Loucy (cell line): ENCODE data around the gene CCDC60.

Experiments used
- H2AFZ ChIP-seq: fragments of 200-600 bp; sonication (generic); 2 replicates; pipeline ENCODE4 v1.6.0; 2016; ENCODE audit warnings: antibody characterized with exemption, mild to moderate bottlenecking, low read length, moderate library complexity
- H3F3A ChIP-seq: fragments of 200-600 bp; 2 replicates; pipeline ENCODE4 v1.6.0; 2016; ENCODE audit warnings: antibody characterized with exemption, low read depth, mild to moderate bottlenecking
- H3K27me3 ChIP-seq: fragments of 200-600 bp; sonication (generic); 2 replicates; pipeline ENCODE4 v1.6.1; 2014; ENCODE audit warnings: low read length, mild to moderate bottlenecking; ENCODE audit not compliant: insufficient read depth, poor library complexity, severe bottlenecking
- H3K36me3 ChIP-seq: fragments of 200-600 bp; sonication (generic); 2 replicates; pipeline ENCODE4 v1.6.1; 2016; ENCODE audit warnings: low read length; ENCODE audit not compliant: insufficient read depth
- H3K4me1 ChIP-seq: fragments of 200-600 bp; sonication (generic); 2 replicates; pipeline ENCODE4 v1.5.1; 2014; ENCODE audit warnings: low read length, mild to moderate bottlenecking; ENCODE audit not compliant: insufficient read depth, poor library complexity, severe bottlenecking
- H3K4me2 ChIP-seq: fragments of 200-600 bp; sonication (generic); 2 replicates; pipeline ENCODE4 v1.6.0; 2014; ENCODE audit warnings: antibody characterized with exemption, low read length, low read depth, mild to moderate bottlenecking; ENCODE audit not compliant: poor library complexity, severe bottlenecking
- H3K4me3 ChIP-seq: fragments of 200-600 bp; sonication (generic); 2 replicates; pipeline ENCODE4 v1.5.1; 2014; ENCODE audit warnings: low read length, mild to moderate bottlenecking, mixed read lengths; ENCODE audit not compliant: poor library complexity, severe bottlenecking
- H3K79me2 ChIP-seq: fragments of 200-600 bp; sonication (generic); 2 replicates; pipeline ENCODE4 v1.6.1; 2014; ENCODE audit warnings: low read length; ENCODE audit not compliant: insufficient read depth
- H3K9ac ChIP-seq: fragments of 200-600 bp; sonication (generic); 2 replicates; pipeline ENCODE4 v1.6.0; 2014; ENCODE audit warnings: mild to moderate bottlenecking, low read depth, low read length, moderate library complexity; ENCODE audit not compliant: poor library complexity, severe bottlenecking
- H3K9me2 ChIP-seq: fragments of 200-600 bp; sonication (generic); replicated peaks from 2 replicates; pipeline ENCODE4 v1.6.1; 2016; ENCODE audit warnings: low read depth, low read length, mixed read lengths
- H3K9me3 ChIP-seq: fragments of 200-600 bp; sonication (generic); 2 replicates; pipeline ENCODE4 v1.6.1; 2014; ENCODE audit warnings: mild to moderate bottlenecking, antibody characterized with exemption, low read length, low read depth; ENCODE audit not compliant: insufficient read depth
- H4K20me1 ChIP-seq: fragments of 200-600 bp; sonication (generic); 2 replicates; pipeline ENCODE4 v1.6.0; 2014; ENCODE audit warnings: antibody characterized with exemption, low read length, mild to moderate bottlenecking; ENCODE audit not compliant: insufficient read depth, poor library complexity, severe bottlenecking
- EZH2phosphoT487 ChIP-seq: fragments of 200-600 bp; IDR thresholded peaks from 2 replicates; pipeline ENCODE4 v1.6.1; 2018; ENCODE audit warnings: antibody characterized with exemption, mild to moderate bottlenecking, moderate library complexity, borderline replicate concordance
- TF ChIP-seq, protein P1 (sequence below): fragments of 200-600 bp; sonication (generic); conservative IDR thresholded peaks from 2 replicates; pipeline ENCODE4 v1.5.1; 2014; ENCODE audit warnings: mild to moderate bottlenecking, antibody characterized with exemption, low read length

Gene CCDC60

DNA sequence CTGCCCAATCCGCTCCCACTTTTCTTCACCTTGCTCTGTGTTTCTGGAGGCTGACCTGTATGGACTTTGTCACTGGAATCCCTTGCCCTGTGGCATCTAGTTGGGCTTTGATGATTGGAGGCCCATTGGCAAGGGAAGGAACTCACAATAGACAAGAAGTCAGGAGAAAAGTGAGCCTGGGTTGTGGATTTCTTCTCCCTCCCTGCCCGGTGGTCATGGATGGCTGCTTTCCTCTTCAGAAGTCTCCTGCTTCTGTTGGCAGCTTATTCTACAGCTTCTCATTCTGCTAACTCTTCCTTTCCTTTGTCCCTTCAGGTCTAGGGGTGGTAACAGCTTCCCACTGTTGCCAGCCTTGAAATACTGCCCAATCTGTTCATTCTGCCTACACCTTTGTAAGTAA is 13.9 kb upstream of the CCDC60 start:
- Histone ChIP-seq H3K79me2 (no peaks in the 10 kb centered on the region), H3F3A (no peaks in the 10 kb centered on the region), H3K9me3 (no peaks in the 10 kb centered on the region), H4K20me1 (no peaks in the 10 kb centered on the region), H3K27me3 (no peaks in the 10 kb centered on the region), H3K4me3 (no peak overlapping the region), H3K4me2 (no peak overlapping the region), H3K4me1 (no peaks in the 10 kb centered on the region), H2AFZ (no peak overlapping the region), H3K36me3 (no peaks in the 10 kb centered on the region), H3K9ac (no peak overlapping the region), H3K9me2 (no peaks in the 10 kb centered on the region)
- TF ChIP-seq, protein P1, sequence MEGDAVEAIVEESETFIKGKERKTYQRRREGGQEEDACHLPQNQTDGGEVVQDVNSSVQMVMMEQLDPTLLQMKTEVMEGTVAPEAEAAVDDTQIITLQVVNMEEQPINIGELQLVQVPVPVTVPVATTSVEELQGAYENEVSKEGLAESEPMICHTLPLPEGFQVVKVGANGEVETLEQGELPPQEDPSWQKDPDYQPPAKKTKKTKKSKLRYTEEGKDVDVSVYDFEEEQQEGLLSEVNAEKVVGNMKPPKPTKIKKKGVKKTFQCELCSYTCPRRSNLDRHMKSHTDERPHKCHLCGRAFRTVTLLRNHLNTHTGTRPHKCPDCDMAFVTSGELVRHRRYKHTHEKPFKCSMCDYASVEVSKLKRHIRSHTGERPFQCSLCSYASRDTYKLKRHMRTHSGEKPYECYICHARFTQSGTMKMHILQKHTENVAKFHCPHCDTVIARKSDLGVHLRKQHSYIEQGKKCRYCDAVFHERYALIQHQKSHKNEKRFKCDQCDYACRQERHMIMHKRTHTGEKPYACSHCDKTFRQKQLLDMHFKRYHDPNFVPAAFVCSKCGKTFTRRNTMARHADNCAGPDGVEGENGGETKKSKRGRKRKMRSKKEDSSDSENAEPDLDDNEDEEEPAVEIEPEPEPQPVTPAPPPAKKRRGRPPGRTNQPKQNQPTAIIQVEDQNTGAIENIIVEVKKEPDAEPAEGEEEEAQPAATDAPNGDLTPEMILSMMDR = no peak
- TF ChIP-seq EZH2phosphoT487 = no peak

DNA sequence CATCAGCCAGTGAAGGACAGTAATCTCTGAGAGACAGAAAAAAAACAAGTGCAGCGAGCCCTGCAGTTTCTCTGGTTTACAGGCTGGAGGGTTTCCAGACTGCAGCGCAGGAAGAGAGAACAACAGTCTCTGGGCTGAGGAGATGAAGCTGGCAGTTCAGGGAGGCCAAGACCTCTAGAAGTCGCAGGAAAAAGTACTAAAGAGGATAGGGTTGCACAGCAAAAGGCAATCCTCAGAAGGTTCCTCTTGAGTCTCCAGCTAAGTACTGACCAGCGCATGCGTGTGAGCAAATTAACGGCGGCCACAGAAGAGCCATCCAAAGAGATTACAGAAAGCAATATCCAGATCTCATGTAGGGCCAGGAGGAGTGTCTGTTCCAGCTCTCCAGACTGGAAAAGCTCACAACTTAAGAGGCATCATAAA is 12.2 kb upstream of the CCDC60 start:
- Histone ChIP-seq H3K4me3 (no peak overlapping the region), H3K9me2 (no peaks in the 10 kb centered on the region), H3K36me3 (no peaks in the 10 kb centered on the region), H3K4me2 (no peak overlapping the region), H4K20me1 (no peaks in the 10 kb centered on the region), H3K9me3 (no peaks in the 10 kb centered on the region), H2AFZ (no peak overlapping the region), H3K4me1 (no peaks in the 10 kb centered on the region), H3K9ac (no peak overlapping the region), H3K27me3 (no peaks in the 10 kb centered on the region), H3F3A (no peaks in the 10 kb centered on the region), H3K79me2 (no peaks in the 10 kb centered on the region)
- no peak for TF ChIP-seq EZH2phosphoT487
- TF ChIP-seq, protein P1 = no peak

DNA sequence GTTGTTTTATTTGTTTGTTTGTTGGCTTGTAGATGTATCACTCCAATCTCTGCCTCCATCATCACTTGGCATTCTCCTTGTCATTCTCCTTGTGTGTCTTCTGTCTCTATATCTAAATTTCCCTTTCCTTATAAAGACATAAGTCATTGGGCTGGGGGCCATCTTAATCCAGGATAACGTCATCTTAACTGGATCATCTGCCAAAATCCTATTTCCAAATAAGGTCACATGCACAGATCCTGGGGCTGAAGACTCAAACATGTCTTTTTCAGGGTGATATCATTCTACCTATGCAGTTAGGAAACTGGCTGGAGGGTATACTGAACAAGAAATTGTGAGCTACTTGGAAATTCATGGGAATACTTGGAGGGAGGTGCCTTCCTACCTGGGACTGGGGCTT is 8.7 kb upstream of the CCDC60 start:
- Histone ChIP-seq H3K9ac (no peak overlapping the region), H3K4me2 (no peak overlapping the region), H3K9me3 (no peaks in the 10 kb centered on the region; the same call in 1 of the 2 replicates), H2AFZ (no peak overlapping the region), H3K36me3 (no peaks in the 10 kb centered on the region), H3K79me2 (no peaks in the 10 kb centered on the region), H3F3A (no peaks in the 10 kb centered on the region), H3K9me2 (no peaks in the 10 kb centered on the region), H3K4me3 (no peak overlapping the region), H3K27me3 (no peaks in the 10 kb centered on the region), H4K20me1 (no peaks in the 10 kb centered on the region), H3K4me1 (no peaks in the 10 kb centered on the region)
- TF ChIP-seq, protein P1 = no peak
- no peak for TF ChIP-seq EZH2phosphoT487
